Myocyte (in vitro differentiated cells): Measurements from ENCODE around the gene GALNTL6. TPM values are rescaled to one million over a fixed set of nuclear protein-coding genes. Genes with fewer than 3 reads are reported as not detected.

Experiments used
- DNase-seq: peaks from one replicate; pipeline ENCODE4 v3.0.0-alpha.2; 2012; ENCODE audit warnings: low read depth
- total RNA-seq: library from RNA; depleted of rRNA; stranded (reverse); fragments of >200 nt; gene quantifications from 2 replicates; pipeline ENCODE4 v1.2.3, GENCODE V29; 2014

The GALNTL6 gene
- total RNA-seq, 1 donor from 2014 or later: 1.2 TPM

- no peak for DNase-seq
These were observed 708.5 kb downstream of the GALNTL6 start for GRCh38 chr4:172521680-172522079.

- no peak for DNase-seq
These were observed 730.0 kb downstream of the GALNTL6 start for GRCh38 chr4:172543249-172543648.

GRCh38 chr4:172546782-172547181 is 733.6 kb downstream of the GALNTL6 start:
- DNase-seq: no peak

GRCh38 chr4:172547724-172548123 is 734.5 kb downstream of the GALNTL6 start:
- no peak for DNase-seq

GRCh38 chr4:172553216-172553615 is 740.0 kb downstream of the GALNTL6 start:
- DNase-seq: peak; percentile 44

- DNase-seq: no peak
These were observed 741.4 kb downstream of the GALNTL6 start for GRCh38 chr4:172554588-172554987.

GRCh38 chr4:172555725-172556124 is 742.5 kb downstream of the GALNTL6 start:
- DNase-seq: no peak

- DNase-seq: no peak
These were observed 760.7 kb downstream of the GALNTL6 start for GRCh38 chr4:172573899-172574298.

- DNase-seq: no peak
These were observed 765.5 kb downstream of the GALNTL6 start for GRCh38 chr4:172578712-172579111.

- DNase-seq: no peak
These were observed 771.6 kb downstream of the GALNTL6 start for GRCh38 chr4:172584816-172585215.

- no peak for DNase-seq
These were observed 783.0 kb downstream of the GALNTL6 start for GRCh38 chr4:172596206-172596605.

- no peak for DNase-seq
These were observed 786.4 kb downstream of the GALNTL6 start for GRCh38 chr4:172599554-172599953.

- DNase-seq: no peak
These were observed 788.0 kb downstream of the GALNTL6 start for GRCh38 chr4:172601195-172601594.

- no peak for DNase-seq
These were observed 806.0 kb downstream of the GALNTL6 start for GRCh38 chr4:172619218-172619617.

- no peak for DNase-seq
These were observed 806.6 kb downstream of the GALNTL6 start for GRCh38 chr4:172619798-172620197.

GRCh38 chr4:172628263-172628662 is 815.1 kb downstream of the GALNTL6 start:
- DNase-seq: no peak

- no peak for DNase-seq
These were observed 817.1 kb downstream of the GALNTL6 start for GRCh38 chr4:172630280-172630679.

GRCh38 chr4:172631832-172632231 is 818.6 kb downstream of the GALNTL6 start:
- no peak for DNase-seq

GRCh38 chr4:172648471-172648870 is 835.3 kb downstream of the GALNTL6 start:
- DNase-seq: no peak

- no peak for DNase-seq
These were observed 835.9 kb downstream of the GALNTL6 start for GRCh38 chr4:172649143-172649542.

- DNase-seq: no peak
These were observed 837.7 kb downstream of the GALNTL6 start for GRCh38 chr4:172650758-172651530.

- DNase-seq: no peak
These were observed 838.8 kb downstream of the GALNTL6 start for GRCh38 chr4:172651961-172652360.

- DNase-seq: no peak
These were observed 839.2 kb downstream of the GALNTL6 start for GRCh38 chr4:172652369-172652768.
